ENCODE measurements around the gene RNF144B. TPM values are rescaled to one million over a fixed set of nuclear protein-coding genes. Genes with fewer than 3 reads are reported as not detected.

Gene RNF144B
- total RNA-seq, 1 experiment from 2014 or later: 0.80 TPM

DNA sequence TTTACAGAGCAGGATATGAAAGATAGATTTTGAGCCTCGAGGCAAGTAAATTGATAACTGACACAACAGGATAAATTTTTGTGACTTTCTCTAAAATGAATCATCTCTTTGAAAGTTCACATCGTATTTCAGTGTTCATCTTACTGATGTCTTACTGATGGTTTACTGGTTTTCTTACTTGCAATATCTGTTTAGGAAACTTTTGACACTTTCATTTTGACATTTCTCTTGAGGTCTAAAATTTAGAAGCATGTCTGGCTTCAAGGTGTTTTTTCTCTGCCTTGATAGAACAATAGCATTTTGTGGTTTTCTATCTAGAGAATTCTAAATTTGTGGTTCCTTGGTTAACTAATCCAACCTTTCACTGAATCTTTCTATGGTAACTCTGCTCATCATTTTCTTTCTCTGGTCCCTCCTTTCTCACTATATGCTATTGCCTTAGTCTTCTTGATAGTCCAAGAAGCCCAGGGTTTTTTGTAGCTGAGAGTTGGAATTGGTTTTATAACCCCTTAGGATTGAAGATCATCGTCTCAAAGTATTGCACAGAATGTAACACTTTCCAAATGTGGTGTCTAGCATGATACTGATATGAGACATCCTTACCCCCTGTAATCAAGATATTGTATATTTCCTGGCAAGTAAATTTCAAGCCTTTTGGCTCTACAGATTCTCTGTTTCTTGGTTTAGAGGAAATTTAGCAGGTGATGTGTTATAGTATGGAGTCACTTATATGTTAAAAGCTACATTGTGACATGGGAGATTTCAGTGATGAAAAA is 98.7 kb downstream of the RNF144B start:
- no peak for DNase-seq (ENCODE audit: low read depth)

DNA sequence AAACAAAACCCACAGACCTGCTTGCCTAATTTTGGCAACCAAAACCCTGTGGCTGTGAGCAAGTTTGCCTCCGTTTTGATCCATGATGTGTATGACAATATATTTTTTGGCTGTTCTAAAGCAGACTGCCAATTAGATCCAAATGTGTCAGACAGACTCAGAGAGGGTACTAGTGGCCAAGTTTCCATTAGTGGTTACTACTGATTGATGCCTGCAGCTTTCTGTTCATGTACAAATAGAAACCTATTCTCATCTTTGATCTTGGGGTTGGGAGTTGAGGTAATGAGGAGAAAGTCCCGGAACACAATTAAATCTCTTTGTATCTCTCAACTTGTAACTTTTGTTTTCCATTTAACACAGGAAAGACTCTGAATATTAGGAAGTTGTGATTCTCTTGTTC is 100.9 kb downstream of the RNF144B start:
- DNase-seq (ENCODE audit: low read depth): no peak

DNA sequence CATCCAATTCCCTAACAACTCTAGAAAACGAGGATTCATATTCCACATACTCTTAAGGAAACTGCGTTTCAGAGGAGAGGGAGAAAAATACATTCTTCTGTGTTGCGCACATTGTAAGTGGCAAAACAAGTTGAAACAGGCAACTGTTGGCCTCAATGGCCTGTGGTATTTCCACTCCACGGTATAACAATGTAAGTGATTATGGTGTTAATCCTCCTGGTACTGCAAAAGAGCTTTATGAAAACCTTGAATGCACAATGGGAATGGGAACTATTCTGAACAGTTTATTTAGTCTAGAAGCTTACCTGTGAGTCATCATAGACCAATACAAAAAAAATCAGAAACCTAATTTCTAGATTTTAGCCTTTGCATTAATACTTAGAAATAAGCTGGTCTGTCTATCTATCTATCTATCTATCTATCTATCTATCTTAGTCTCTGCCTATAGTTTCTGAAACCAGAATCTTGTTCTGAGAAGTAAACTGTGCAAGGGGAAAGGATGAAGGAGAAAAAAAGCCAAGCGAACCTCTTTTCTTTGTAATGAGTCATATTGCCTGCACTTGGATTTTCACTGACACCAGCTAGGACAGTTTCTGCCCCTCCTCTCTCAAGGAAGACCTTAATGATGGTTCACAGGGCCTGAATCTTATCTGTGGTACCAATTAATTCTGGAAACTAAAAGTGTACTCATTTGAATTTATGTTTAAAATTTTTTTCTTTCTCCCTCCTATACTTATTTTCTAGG is 101.5 kb downstream of the RNF144B start:
- DNase-seq (ENCODE audit: low read depth): peak; percentile 4

DNA sequence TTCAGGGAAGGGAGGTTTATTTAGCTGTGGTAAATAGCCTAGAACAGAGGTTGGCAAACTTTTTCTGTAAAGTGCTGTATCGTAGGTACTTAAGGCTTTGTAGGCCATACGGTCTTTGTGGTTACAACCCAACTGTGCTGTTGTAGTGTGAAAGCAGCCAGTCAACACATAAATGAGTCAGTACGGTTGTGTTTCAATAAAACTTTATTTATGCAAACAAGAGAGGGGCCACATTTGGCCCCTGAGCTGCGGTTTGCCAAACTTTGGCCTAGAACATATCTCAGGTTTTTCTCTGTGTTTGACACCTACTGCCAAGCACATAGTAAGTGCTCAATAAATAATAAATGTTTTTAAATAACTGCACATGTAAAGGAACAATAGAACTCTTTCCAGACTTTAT is 102.2 kb downstream of the RNF144B start:
- no peak for DNase-seq (ENCODE audit: low read depth)

DNA sequence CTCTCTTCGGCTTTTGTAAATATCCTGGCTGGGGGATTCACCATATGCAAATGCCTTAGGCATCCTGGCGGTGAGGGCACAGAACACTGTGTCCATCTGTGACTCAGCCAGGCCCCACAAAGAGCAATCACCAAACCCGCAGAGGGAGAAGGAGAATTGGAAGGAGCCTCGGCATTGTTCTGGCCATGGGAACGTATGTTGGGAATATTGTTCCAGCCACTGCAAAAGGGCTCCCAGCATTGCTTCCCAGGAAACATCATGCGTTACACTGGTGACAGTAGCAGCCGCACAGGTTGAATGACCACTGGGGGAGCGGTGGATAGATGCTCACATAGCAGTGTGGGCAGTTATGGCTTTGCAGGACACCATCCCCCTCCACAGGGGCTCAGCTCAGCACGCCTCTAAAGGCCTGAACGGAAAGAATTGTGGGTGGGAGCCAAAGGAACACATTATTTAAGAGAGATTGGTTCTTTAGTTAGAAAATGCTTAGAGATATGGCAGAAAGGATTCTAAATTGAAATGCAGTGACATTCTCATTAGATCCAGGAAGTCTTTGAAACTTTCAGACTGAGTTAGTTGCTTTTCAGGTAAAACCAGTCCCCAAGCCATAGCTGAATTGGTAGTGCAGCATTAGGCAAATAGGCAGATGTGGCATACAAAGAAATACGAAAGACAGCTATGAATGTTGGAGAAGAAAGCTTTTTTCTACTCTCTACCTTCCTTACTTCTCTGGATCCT is 104.3 kb downstream of the RNF144B start:
- peak; percentile 21 for DNase-seq (ENCODE audit: low read depth)

DNA sequence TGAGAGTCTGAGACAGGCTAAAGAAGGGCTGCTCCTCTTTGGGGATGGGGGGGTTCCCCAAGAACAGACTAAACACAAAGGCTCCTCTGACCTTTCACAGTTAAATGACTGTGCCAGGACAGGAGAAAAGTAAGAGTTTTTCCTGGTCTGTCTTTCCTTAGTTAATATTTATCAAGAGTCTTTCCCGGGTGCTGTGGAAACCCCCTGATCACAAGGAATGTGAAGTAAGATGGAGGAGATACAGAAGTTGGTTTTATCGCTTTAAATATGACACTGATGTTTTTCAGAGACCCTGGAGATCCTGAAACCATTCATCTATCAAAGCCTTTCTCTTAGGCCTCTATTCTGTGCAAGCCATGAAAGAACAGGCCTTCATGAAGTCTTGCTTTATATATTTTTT is 105.8 kb downstream of the RNF144B start:
- no peak for DNase-seq (ENCODE audit: low read depth)

DNA sequence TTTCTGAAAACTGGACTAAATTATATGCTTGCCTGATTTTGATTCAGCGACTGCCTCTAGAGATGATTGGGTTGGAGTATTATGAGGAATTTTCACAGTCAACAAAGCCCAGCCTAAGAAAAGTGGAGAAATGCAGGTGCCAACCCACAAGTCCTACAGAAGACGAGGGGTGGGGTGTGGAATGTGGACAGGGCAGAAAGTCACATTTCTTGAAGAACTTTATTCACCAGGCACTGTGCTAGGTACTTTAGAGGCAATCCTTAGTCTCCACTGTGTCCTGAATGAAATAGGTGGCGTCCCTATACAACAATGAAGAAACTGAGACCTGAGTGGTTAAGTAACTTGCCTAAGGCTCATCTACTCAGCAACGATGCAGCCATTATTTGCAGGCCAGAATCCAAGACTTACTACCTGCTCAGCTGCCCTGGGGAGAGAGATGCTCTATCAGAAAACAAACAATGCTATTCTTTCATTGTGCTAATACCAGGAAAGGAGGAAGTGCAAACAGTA is 106.3 kb downstream of the RNF144B start:
- no peak for DNase-seq (ENCODE audit: low read depth)

DNA sequence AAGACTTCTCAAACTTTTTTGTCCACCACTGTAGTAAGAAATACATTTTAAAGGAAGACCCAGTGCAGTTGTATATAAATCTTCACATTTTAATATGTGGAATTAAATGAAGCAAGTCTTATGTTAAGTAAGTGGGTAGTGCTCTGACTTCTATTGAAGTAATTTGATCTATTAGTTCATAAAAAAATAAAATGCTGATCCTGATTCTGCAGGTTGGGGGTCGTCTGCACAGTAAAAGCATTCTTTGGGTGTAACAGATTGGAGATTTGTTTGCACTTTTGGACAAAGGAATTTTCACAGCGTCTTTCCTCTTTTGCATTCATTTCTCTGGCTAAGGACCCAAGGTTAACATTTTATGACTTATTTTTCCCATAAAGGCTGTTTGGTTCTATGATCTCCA is 106.8 kb downstream of the RNF144B start:
- no peak for DNase-seq (ENCODE audit: low read depth)

DNA sequence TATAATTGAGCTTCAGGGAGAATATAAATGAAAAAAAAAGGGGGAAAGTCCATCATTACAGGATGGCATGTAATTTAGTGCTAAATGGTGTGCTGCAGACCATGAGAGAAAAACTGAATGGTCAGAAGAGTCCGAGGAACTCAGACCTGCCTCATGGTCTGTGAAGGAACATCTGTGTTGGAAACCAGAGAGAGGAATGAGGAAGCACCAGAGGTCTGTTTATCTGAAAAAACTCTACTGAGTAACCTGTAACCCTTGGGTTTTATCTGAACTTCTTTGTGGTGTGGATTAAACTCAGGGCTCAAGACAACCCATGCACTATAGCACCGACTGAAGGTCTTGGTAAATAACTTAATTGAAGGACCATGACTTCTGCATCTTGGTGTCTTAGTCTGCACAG is 108.1 kb downstream of the RNF144B start:
- no peak for DNase-seq (ENCODE audit: low read depth)

DNA sequence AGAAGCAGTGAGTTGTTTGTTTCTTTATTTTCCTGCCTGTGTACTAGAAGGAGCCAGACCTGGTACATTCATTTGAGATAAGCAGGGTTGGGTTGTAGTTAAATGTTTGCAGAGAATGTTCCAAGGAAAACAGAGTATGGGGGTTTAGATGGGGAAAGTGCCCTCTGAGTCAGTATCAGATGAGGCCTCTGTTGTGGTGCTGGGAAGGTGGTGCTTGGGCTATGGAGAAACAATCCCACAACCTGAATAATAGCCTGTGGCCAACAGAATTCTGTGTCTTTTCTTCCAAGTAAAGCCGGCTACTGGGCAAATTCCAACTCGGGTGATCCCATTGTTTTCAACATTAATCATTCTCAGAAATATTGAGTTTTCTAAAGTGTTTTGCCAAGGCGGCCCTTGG is 109.3 kb downstream of the RNF144B start:
- DNase-seq (ENCODE audit: low read depth): no peak

DNA sequence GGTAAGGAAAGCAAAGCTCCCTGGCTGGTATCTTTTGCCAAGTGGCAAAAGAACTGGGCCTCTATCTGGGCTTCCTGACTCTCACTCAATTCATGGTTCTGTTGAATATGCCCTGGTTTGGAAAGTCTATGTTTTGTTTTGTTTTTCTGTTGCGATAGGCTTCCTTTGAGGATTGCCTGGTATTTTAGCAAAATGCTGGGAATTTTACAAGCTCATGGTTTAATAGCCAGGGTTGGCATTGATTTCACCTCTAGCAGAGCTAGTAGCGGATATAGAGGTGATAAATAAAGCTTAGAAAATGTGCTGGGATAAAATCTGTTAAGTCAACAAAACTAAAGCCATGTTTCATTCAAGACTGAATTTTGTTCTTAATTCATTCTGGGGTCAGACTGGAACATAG is 109.9 kb downstream of the RNF144B start:
- no peak for DNase-seq (ENCODE audit: low read depth)

DNA sequence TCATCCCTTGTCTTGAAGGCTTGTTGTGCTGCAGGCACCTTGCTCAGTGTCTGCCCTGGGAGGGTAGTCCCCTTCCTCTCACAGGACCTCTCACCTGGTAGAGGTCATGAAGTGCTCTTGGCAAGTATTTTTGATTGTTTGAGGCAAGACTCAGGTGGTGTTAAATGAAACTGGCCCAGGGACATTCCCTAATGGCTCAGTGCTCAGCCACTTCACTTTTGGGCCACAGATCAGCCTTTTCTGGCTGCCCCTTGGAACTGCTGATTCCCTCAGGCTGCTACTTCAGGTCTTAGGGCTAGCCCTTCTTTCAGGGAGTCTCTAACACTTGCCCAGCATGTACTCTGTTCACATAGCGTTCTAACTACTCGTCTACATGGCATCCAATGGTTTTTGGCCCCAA is 111.3 kb downstream of the RNF144B start:
- DNase-seq (ENCODE audit: low read depth): no peak

DNA sequence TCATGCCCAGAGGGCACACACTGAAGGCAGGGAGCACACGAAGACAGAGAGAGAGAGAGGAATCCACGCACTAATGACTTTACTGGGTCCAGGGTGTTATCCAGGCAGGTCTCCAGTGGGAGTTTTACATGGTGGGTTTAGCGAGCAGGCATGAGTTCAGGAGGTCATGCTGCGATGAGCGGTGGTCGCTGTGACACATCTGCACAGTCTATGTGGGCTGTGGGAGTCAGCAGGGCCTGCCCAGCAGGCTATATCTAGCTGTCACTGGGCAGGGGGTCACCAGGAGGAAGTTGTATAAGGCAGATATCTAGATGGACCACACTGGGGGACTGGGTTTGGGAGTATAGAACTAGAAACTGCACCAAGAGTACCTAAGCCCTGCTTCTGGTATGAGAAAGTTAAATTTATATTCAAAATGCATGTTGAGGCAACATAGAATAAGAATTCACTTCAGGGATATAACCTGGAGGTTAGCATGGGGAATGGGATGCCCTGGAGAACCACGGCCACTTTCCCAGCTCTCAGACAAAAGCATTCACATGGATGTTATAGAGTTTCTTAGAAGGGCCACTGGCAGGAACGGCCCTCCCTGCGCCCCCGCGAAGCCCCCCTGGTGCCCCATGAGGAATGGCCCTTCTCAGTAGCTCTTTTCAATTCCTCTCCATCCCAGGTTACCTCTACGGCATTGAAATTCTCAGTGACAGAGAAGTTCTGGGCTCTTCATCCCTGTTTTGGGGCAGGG is 113.9 kb downstream of the RNF144B start:
- DNase-seq (ENCODE audit: low read depth): no peak

DNA sequence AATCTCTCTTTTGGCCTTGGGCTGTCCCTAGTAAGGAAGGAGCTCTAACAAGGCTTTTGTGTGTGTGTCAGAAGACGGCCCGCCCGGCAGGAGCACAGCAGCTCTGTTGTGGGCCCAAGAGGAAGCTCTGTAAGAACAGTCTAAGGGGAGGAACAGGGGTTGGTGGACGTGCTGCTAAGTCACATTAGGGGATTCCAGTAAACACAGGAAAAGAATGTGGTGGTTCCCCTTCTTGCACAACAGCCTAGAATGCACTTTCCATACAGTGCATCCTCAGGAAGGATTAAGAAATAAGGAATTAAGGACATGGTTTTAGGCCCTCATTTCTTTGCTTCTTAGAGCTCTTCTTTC is 114.5 kb downstream of the RNF144B start:
- DNase-seq (ENCODE audit: low read depth): no peak

DNA sequence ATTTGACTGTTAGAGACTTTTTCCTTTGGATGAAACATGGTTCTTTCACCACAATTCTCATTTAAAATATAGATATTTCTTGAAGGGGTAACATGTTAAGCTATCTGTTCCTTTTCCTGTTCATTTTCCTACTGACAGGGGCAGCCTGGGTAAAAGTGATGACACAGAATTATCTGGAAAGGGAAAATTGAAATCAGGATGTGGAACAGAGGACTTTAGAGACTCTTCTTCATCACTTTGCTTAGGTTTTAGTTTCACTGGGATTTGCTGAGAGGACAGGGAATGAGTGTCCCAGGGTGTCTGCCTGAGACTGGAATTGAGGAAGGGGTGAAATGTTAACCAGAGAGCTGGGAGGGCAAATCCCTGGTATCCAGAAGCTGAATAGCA is 116.0 kb downstream of the RNF144B start:
- DNase-seq (ENCODE audit: low read depth): no peak

DNA sequence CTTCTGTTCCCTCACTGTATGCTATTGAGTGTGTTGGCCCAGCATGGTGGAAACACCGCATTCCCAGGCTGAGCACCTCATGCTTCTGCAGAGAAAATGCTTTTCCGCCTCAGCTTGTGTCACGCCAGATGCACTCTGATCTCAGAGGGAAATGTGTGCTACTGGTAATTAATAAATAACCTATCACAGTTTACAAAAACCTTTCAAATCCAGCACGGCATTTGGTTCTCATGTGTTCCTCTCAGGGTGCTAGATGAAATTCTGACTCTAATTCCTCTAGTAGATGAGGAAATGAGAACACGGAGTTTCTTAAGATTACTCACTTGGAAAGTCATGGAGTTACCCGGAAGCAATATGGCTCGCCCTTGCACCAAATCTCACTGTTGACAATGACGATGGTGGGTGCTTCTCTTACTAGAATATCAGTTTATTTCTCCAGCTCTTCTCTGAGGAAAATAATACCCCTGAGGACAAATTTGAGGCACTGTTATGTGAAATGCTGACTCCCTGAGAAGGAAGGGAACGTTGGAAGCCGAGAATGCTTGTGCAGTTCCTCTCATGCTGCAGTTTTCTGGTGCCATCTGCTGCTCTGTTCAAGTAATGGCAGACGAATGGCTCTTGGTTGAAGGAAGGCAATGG is 116.6 kb downstream of the RNF144B start:
- DNase-seq (ENCODE audit: low read depth): peak; percentile 73

DNA sequence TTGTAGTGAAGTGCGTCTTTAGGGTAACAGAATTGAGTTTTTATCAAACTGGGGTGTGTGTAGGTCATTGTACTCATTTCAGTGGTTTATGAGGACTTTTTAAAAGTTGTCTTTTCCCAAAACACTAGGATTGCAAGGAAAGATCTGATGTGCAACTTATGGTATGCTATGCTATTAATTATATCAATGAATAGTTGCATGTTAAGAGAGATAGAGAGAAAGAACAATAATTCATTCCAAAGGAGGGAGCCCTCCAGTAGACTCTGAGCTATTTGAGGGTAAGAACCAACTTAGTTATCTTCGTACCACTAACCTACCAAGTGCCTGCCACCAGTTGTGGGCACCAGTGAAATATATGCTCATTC is 117.1 kb downstream of the RNF144B start:
- DNase-seq (ENCODE audit: low read depth): no peak

DNA sequence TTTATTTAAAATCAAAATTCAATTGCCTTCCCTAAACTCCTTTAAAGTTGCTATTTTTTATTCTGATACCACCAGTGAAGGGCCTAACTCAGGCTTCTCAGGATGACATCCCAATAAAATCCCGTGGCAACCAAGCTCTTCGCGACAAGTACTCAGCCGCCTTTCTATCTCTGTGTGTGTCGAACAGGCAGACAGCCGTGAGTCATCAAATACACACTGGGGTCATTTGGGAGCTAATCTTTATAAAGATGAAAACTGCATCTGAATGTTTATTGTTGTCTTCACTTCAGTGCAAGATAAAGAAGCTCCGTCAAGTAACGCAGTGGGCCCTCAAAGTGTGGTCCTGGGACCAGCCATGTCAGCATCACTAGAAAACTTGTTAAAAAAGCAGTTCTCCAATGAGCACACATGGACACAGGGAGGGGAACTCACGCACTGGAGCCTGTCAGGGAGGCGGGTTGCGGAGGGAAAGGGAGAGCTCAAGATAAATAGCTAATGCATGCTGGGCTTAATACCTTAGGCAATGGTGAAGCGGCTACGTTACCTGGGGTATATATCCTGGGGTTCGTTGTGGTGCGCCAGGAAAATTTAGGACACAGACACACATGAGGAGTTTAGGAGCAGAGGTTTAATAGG is 119.3 kb downstream of the RNF144B start:
- DNase-seq (ENCODE audit: low read depth): no peak

DNA sequence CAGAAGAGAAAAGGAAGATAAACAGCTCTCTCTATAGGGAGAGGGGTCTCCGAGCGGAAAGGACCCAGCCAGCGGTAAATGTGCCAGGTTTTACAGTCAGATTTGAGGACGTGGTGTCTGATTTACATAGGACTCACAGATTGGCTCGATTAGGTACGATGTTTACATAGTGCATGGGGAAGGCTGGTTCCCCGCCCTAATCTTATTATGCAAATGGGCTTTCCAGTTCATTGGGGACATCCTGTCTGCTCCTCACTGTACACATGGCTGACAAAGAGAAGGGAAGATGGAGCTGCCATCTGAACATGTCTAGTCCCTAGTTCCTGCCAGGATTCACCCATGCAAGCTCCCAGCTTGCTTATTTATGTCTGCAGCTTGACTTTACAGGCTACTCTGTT is 119.9 kb downstream of the RNF144B start:
- DNase-seq (ENCODE audit: low read depth): no peak

DNA sequence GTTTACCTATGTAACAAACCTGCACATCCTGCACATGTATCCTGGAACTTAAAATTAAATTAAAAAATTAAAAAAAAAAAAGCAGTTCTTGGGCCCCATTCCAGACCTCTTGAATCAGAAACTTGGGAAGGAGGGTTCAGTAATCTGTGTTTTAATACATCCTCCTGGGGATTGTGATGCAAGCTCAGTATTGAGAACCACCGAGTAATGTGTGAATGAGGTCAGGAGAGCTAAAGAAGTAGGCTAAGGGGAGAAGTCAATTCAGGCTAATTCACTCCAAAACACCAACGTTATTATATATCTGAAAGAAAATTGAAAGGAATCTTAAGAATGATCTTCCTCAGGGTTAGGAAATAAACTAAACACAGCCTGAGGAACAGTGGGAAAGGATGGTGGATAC is 120.4 kb downstream of the RNF144B start:
- DNase-seq (ENCODE audit: low read depth): peak; percentile 3

Measured in LHCN-M2 (cell line).